Mesenchymal stem cell (in vitro differentiated cells and primary cell): ENCODE results near the gene CD9.

ENCODE experiments used
- DNase-seq: peaks from one replicate; pipeline ENCODE4 v3.0.0-alpha.2; 2013
- H2AFZ ChIP-seq: one replicate; pipeline ENCODE4 v1.6.1; 2013; ENCODE audit warnings: low read depth, mild to moderate bottlenecking, control low read depth, inconsistent platforms, low read length, moderate library complexity
- H2AK5ac ChIP-seq: 2 replicates; pipeline ENCODE4 v1.6.1; 2013; ENCODE audit warnings: low read length, moderate library complexity, mild to moderate bottlenecking, inconsistent platforms; ENCODE audit not compliant: severe bottlenecking
- H2BK120ac ChIP-seq: one replicate; pipeline ENCODE4 v1.6.1; 2013; ENCODE audit warnings: low read depth, mild to moderate bottlenecking, inconsistent platforms, low read length, moderate library complexity
- H2BK12ac ChIP-seq, 2 experiments: one replicate each; pipeline ENCODE4 v1.6.1; 2013; ENCODE audit warnings: inconsistent platforms in 2 of 2, low read length in 2 of 2, mild to moderate bottlenecking in 2 of 2, moderate library complexity in 2 of 2, control low read depth in 1 of 2
- H2BK15ac ChIP-seq: one replicate; pipeline ENCODE4 v1.6.1; 2013; ENCODE audit warnings: mild to moderate bottlenecking, low read depth, inconsistent platforms; ENCODE audit not compliant: poor library complexity, severe bottlenecking
- H2BK5ac ChIP-seq: 2 replicates; pipeline ENCODE4 v1.6.1; 2013; ENCODE audit warnings: low read depth, mild to moderate bottlenecking, low read length, control low read depth, inconsistent platforms; ENCODE audit not compliant: poor library complexity, severe bottlenecking
- H3K14ac ChIP-seq, 2 experiments: one replicate each; pipeline ENCODE4 v1.6.1; 2013; ENCODE audit warnings: inconsistent platforms in 2 of 2, low read length in 2 of 2, control low read depth in 1 of 2, mild to moderate bottlenecking in 1 of 2, moderate library complexity in 1 of 2
- H3K18ac ChIP-seq, 2 experiments: one replicate each; pipeline ENCODE4 v1.6.1; 2013; ENCODE audit warnings: inconsistent platforms in 2 of 2, low read length in 2 of 2, control low read depth in 1 of 2, low read depth in 1 of 2, mild to moderate bottlenecking in 1 of 2
- H3K23ac ChIP-seq, 2 experiments: one replicate each; pipeline ENCODE4 v1.6.1; 2013; ENCODE audit warnings: inconsistent platforms in 2 of 2, low read length in 2 of 2, mild to moderate bottlenecking in 2 of 2, moderate library complexity in 2 of 2, control low read depth in 1 of 2
- H3K27ac ChIP-seq: 2 replicates; pipeline ENCODE4 v1.5.1; 2013; ENCODE audit warnings: mild to moderate bottlenecking, moderate library complexity, low read length, control low read depth, inconsistent platforms; ENCODE audit not compliant: poor library complexity, severe bottlenecking
- H3K27me3 ChIP-seq, 2 experiments: 2 replicates each; pipeline versions ENCODE4 v1.6.1 to v1.7.0; 2013; ENCODE audit warnings: low read length in 2 of 2, mild to moderate bottlenecking in 2 of 2, moderate library complexity in 2 of 2, control low read depth in 1 of 2, inconsistent platforms in 1 of 2; ENCODE audit not compliant: control insufficient read depth in 1 of 2, insufficient read depth in 1 of 2
- H3K36me3 ChIP-seq, 2 experiments: 2 replicates each; pipeline versions ENCODE4 v1.6.1 to v1.7.0; 2013; ENCODE audit warnings: low read length in 2 of 2, control low read depth in 1 of 2, inconsistent platforms in 1 of 2, low read depth in 1 of 2, mild to moderate bottlenecking in 1 of 2; ENCODE audit not compliant: insufficient read depth in 2 of 2, control insufficient read depth in 1 of 2
- H3K4ac ChIP-seq, 2 experiments: one replicate each; pipeline ENCODE4 v1.6.1; 2013; ENCODE audit warnings: inconsistent platforms in 2 of 2, low read length in 2 of 2, mild to moderate bottlenecking in 2 of 2, moderate library complexity in 2 of 2, control low read depth in 1 of 2, low read depth in 1 of 2
- H3K4me1 ChIP-seq: 2 replicates; pipeline ENCODE4 v1.6.1; 2013; ENCODE audit warnings: low read depth, low read length, control low read depth; ENCODE audit not compliant: control insufficient read depth, insufficient read depth
- H3K4me2 ChIP-seq: 2 replicates; pipeline ENCODE4 v1.6.1; 2013; ENCODE audit warnings: low read length, mild to moderate bottlenecking, inconsistent platforms; ENCODE audit not compliant: poor library complexity, severe bottlenecking
- H3K4me3 ChIP-seq, 2 experiments: 2 replicates each; pipeline versions ENCODE4 v1.5.1 to v1.7.0; 2013; ENCODE audit warnings: low read length in 2 of 2, mild to moderate bottlenecking in 2 of 2, control low read depth in 1 of 2, low read depth in 1 of 2; ENCODE audit not compliant: insufficient read depth in 1 of 2
- H3K79me1 ChIP-seq: replicated peaks from 2 replicates; pipeline ENCODE4 v1.6.1; 2013; ENCODE audit warnings: mild to moderate bottlenecking, control low read depth, low read length, inconsistent platforms; ENCODE audit not compliant: poor library complexity, severe bottlenecking
- H3K9ac ChIP-seq: 2 replicates; pipeline ENCODE4 v1.7.0; 2013; ENCODE audit warnings: mild to moderate bottlenecking, low read length, moderate library complexity
- H3K9me3 ChIP-seq: 2 replicates; pipeline ENCODE4 v1.7.0; 2013; ENCODE audit warnings: mild to moderate bottlenecking, low read length; ENCODE audit not compliant: control insufficient read depth
- H4K8ac ChIP-seq: one replicate; pipeline ENCODE4 v1.6.1; 2013; ENCODE audit warnings: inconsistent platforms, mild to moderate bottlenecking, low read length, moderate library complexity
- H4K91ac ChIP-seq: one replicate; pipeline ENCODE4 v1.6.1; 2013; ENCODE audit warnings: mild to moderate bottlenecking, low read length, inconsistent platforms
- WGBS: methylation state at CpG from one replicate; pipeline ENCODE4 v1.1.7; 2013; ENCODE audit warnings: mixed read lengths; 5-methylcytosine and 5-hydroxymethylcytosine counted together

CD9 gene

GRCh38 chr12:6254491-6254890 lies 54.3 kb downstream of the CD9 start:
- peaks cover 13% of the 10 kb centered on the region for H3K9me3 ChIP-seq
- H3K36me3 ChIP-seq, result no peaks in the 10 kb centered on the region
- H3K4me1 ChIP-seq, result peaks cover 3% of the 10 kb centered on the region
- no peak overlapping the region for H4K8ac ChIP-seq
- no peak overlapping the region for H2AFZ ChIP-seq
- no peak overlapping the region for H3K18ac ChIP-seq
- no peak overlapping the region for H2AK5ac ChIP-seq
- no peak overlapping the region for H2BK12ac ChIP-seq
- no peak overlapping the region for H3K4me2 ChIP-seq
- no peak overlapping the region for H3K27ac ChIP-seq
- no peak overlapping the region for H2BK5ac ChIP-seq
- no peak overlapping the region for H3K4ac ChIP-seq
- no peak overlapping the region for H4K91ac ChIP-seq
- H3K27me3 ChIP-seq, result peaks cover 12 to 14% of the 10 kb centered on the region in 2 experiments
- no peak overlapping the region for H2BK15ac ChIP-seq
- H3K79me1 ChIP-seq, result no peaks in the 10 kb centered on the region
- no peak overlapping the region for H3K9ac ChIP-seq
- H2BK120ac ChIP-seq, result no peak overlapping the region
- H3K23ac ChIP-seq, result no peak overlapping the region
- WGBS, result 93% methylated on average over 8 of the region's 8 CpGs
- no peak overlapping the region for H3K14ac ChIP-seq
- no peak for DNase-seq
- no peak overlapping the region for H3K4me3 ChIP-seq

GRCh38 chr12:6257007-6257406 lies 56.8 kb downstream of the CD9 start:
- Histone ChIP-seq H3K9me3 (peaks cover 13% of the 10 kb centered on the region), H4K91ac (no peak overlapping the region), H3K79me1 (no peaks in the 10 kb centered on the region), H2AK5ac (no peak overlapping the region), H3K14ac (no peak overlapping the region), H2BK15ac (no peak overlapping the region), H3K18ac (no peak overlapping the region), H2BK12ac (no peak overlapping the region), H3K36me3 (no peaks in the 10 kb centered on the region), H2BK5ac (no peak overlapping the region), H3K4me1 (no peaks in the 10 kb centered on the region), H3K4me3 (no peak overlapping the region), H2BK120ac (no peak overlapping the region), H2AFZ (no peak overlapping the region), H4K8ac (no peak overlapping the region), H3K27me3 (peaks cover under 1 to 8% of the 10 kb centered on the region in 2 experiments), H3K9ac (no peak overlapping the region), H3K23ac (no peak overlapping the region), H3K4ac (no peak overlapping the region), H3K4me2 (no peak overlapping the region), H3K27ac (no peak overlapping the region)
- no peak for DNase-seq
- 100% methylated on average over 1 of the region's 6 CpGs for WGBS

GRCh38 chr12:6262211-6262610 lies 62.0 kb downstream of the CD9 start:
- no peak overlapping the region for H2BK5ac ChIP-seq
- no peak overlapping the region for H3K9ac ChIP-seq
- peaks cover 4 to 15% of the 10 kb centered on the region in 2 experiments for H3K27me3 ChIP-seq
- no peak overlapping the region for H2AFZ ChIP-seq
- no peak overlapping the region for H3K4me2 ChIP-seq
- no peak overlapping the region for H2BK15ac ChIP-seq
- no peak for DNase-seq
- H3K4me1 ChIP-seq, result peaks cover 11% of the 10 kb centered on the region
- no peak overlapping the region for H3K4me3 ChIP-seq
- H2BK12ac ChIP-seq, result no peak overlapping the region
- peaks cover 13% of the 10 kb centered on the region for H3K9me3 ChIP-seq
- H3K14ac ChIP-seq, result peak overlapping the region in 1 of 2 experiments; percentile 69
- no peaks in the 10 kb centered on the region for H3K79me1 ChIP-seq
- no peak overlapping the region for H2AK5ac ChIP-seq
- H2BK120ac ChIP-seq, result no peak overlapping the region
- H3K36me3 ChIP-seq, result no peaks in the 10 kb centered on the region
- 68% methylated on average over 3 of the region's 3 CpGs for whole genome bisulfite sequencing
- H3K18ac ChIP-seq, result no peak overlapping the region
- H4K8ac ChIP-seq, result no peak overlapping the region
- H3K4ac ChIP-seq, result no peak overlapping the region
- no peak overlapping the region for H3K23ac ChIP-seq
- H3K27ac ChIP-seq, result no peak overlapping the region
- no peak overlapping the region for H4K91ac ChIP-seq

GRCh38 chr12:6262623-6263022 lies 62.4 kb downstream of the CD9 start:
- H2BK12ac ChIP-seq, result no peak overlapping the region
- 80% methylated on average over 1 of the region's 2 CpGs for WGBS
- H3K4ac ChIP-seq, result no peak overlapping the region
- no peak overlapping the region for H2AFZ ChIP-seq
- no peak overlapping the region for H2BK5ac ChIP-seq
- peaks cover 4 to 15% of the 10 kb centered on the region in 2 experiments for H3K27me3 ChIP-seq
- peaks cover 13% of the 10 kb centered on the region for H3K9me3 ChIP-seq
- H2BK120ac ChIP-seq, result no peak overlapping the region
- no peak overlapping the region for H2BK15ac ChIP-seq
- no peak overlapping the region for H3K4me3 ChIP-seq
- no peak overlapping the region for H3K18ac ChIP-seq
- H3K27ac ChIP-seq, result no peak overlapping the region
- H3K4me1 ChIP-seq, result peaks cover 14% of the 10 kb centered on the region
- no peaks in the 10 kb centered on the region for H3K36me3 ChIP-seq
- H2AK5ac ChIP-seq, result no peak overlapping the region
- no peak overlapping the region for H4K91ac ChIP-seq
- no peak overlapping the region for H3K23ac ChIP-seq
- no peak for DNase-seq
- no peak overlapping the region for H3K4me2 ChIP-seq
- no peak overlapping the region for H3K14ac ChIP-seq
- H3K9ac ChIP-seq, result no peak overlapping the region
- no peaks in the 10 kb centered on the region for H3K79me1 ChIP-seq
- H4K8ac ChIP-seq, result no peak overlapping the region
